GM23338 (cell line): ENCODE measurements around the gene HVCN1. TPM values are rescaled to one million over a fixed set of nuclear protein-coding genes. Genes with fewer than 3 reads are reported as not detected.

ENCODE experiments used
- ATAC-seq: fragments of 200-7000 bp; cut with Tn5 transposase; 3 replicates; pipeline ENCODE4 v1.9.1; 2020
- DNase-seq: peaks from one replicate; pipeline ENCODE4 v3.0.0-alpha.2; 2015; ENCODE audit warnings: low spot score
- H2AFZ ChIP-seq: fragments of 200-600 bp; sonication (generic); 2 replicates; pipeline ENCODE4 v1.8.0; 2016; ENCODE audit warnings: antibody characterized with exemption, mild to moderate bottlenecking, moderate library complexity
- H3F3A ChIP-seq: fragments of 200-600 bp; sonication (generic); replicated peaks from 2 replicates; pipeline ENCODE4 v1.8.0; 2017; ENCODE audit warnings: antibody characterized with exemption, mixed run types, low read depth
- H3K27ac ChIP-seq: fragments of 200-600 bp; sonication (generic); 2 replicates; pipeline ENCODE4 v1.6.1; 2016; ENCODE audit warnings: low read depth
- H3K27me3 ChIP-seq: fragments of 200-600 bp; sonication (generic); 2 replicates; pipeline ENCODE4 v1.8.0; 2016; ENCODE audit warnings: mild to moderate bottlenecking, mixed run types, moderate library complexity; ENCODE audit not compliant: insufficient read depth
- H3K36me3 ChIP-seq: fragments of 200-600 bp; sonication (generic); 2 replicates; pipeline ENCODE4 v1.8.0; 2016; ENCODE audit warnings: mild to moderate bottlenecking; ENCODE audit not compliant: insufficient read depth
- H3K4me1 ChIP-seq: fragments of 200-600 bp; sonication (generic); 2 replicates; pipeline ENCODE4 v1.8.0; 2016; ENCODE audit warnings: mild to moderate bottlenecking, moderate library complexity; ENCODE audit not compliant: insufficient read depth
- H3K4me2 ChIP-seq: fragments of 200-600 bp; sonication (generic); 2 replicates; pipeline ENCODE4 v1.7.1; 2017; ENCODE audit warnings: mixed run types
- H3K4me3 ChIP-seq: fragments of 200-600 bp; sonication (generic); 2 replicates; pipeline ENCODE4 v1.6.1; 2016; ENCODE audit warnings: mixed run types
- H3K79me2 ChIP-seq: fragments of 200-600 bp; sonication (generic); replicated peaks from 2 replicates; pipeline ENCODE4 v1.8.0; 2017; ENCODE audit warnings: mild to moderate bottlenecking; ENCODE audit not compliant: insufficient read depth
- H3K9me2 ChIP-seq: fragments of 200-600 bp; sonication (generic); 2 replicates; pipeline ENCODE4 v1.8.0; 2017; ENCODE audit not compliant: insufficient read depth
- H4K20me1 ChIP-seq: fragments of 200-600 bp; sonication (generic); replicated peaks from 2 replicates; pipeline ENCODE4 v1.8.0; 2017; ENCODE audit warnings: mild to moderate bottlenecking; ENCODE audit not compliant: insufficient read depth
- H3K27ac Mint-ChIP-seq: 2 replicates; pipeline ENCODE4 v1.8.0; 2020; ENCODE audit warnings: inconsistent platforms, mild to moderate bottlenecking, moderate library complexity, mixed read lengths
- H3K27me3 Mint-ChIP-seq: 3 replicates; pipeline ENCODE4 v1.8.0; 2022; ENCODE audit warnings: low read depth, mild to moderate bottlenecking, moderate library complexity, mixed read lengths, inconsistent platforms; ENCODE audit not compliant: insufficient read depth, poor library complexity
- H3K36me3 Mint-ChIP-seq: 3 replicates; pipeline ENCODE4 v1.8.0; 2021; ENCODE audit warnings: low read depth, mild to moderate bottlenecking, inconsistent platforms, moderate library complexity, mixed read lengths
- H3K4me1 Mint-ChIP-seq: 3 replicates; pipeline ENCODE4 v1.8.0; 2020; ENCODE audit warnings: mild to moderate bottlenecking, inconsistent platforms, mixed read lengths
- H3K4me3 Mint-ChIP-seq: 3 replicates; pipeline ENCODE4 v1.8.0; 2021; ENCODE audit warnings: moderate library complexity, mild to moderate bottlenecking, inconsistent platforms, mixed read lengths
- H3K9me3 Mint-ChIP-seq: 3 replicates; pipeline ENCODE4 v1.8.0; 2020; ENCODE audit warnings: moderate library complexity, mild to moderate bottlenecking, inconsistent platforms, mixed read lengths
- EZH2 ChIP-seq: fragments of 200-600 bp; sonication (generic); IDR thresholded peaks from one replicate; pipeline ENCODE4 v1.8.0; 2017; ENCODE audit warnings: antibody characterized with exemption, mild to moderate bottlenecking, low read depth; ENCODE audit not compliant: unreplicated experiment
- EZH2phosphoT487 ChIP-seq: fragments of 200-600 bp; sonication (generic); IDR thresholded peaks from one replicate; pipeline ENCODE4 v1.8.1; 2018; ENCODE audit warnings: antibody characterized with exemption; ENCODE audit not compliant: unreplicated experiment
- JUNB ChIP-seq: IDR thresholded peaks from one replicate; pipeline ENCODE4 v1.6.1; 2016; ENCODE audit warnings: antibody characterized with exemption; ENCODE audit not compliant: unreplicated experiment
- NANOG ChIP-seq: IDR thresholded peaks from 2 replicates; pipeline ENCODE4 v1.6.1; 2016; ENCODE audit warnings: antibody characterized with exemption, borderline replicate concordance
- POLR2AphosphoS5 ChIP-seq: IDR thresholded peaks from 2 replicates; pipeline ENCODE4 v1.6.1; 2016; ENCODE audit warnings: antibody characterized with exemption, low read depth
- STAT1 ChIP-seq: IDR thresholded peaks from one replicate; pipeline ENCODE4 v1.6.1; 2016; ENCODE audit warnings: antibody characterized with exemption; ENCODE audit not compliant: unreplicated experiment
- ZNF331 ChIP-seq: fragments of 250-450 bp; sonication (Bioruptor Pico); IDR thresholded peaks from 2 replicates; pipeline ENCODE4 v1.5.0; 2020; ENCODE audit warnings: low read depth, mild to moderate bottlenecking, moderate library complexity
- polyA plus RNA-seq: library from polyadenylated mRNA; unstranded; fragments of >200 nt; fragmentation: Nextera tagmentation; extraction: Ambion mirVana; gene quantifications from 2 replicates; pipeline ENCODE4 v1.2.1, GENCODE V29; 2016
- total RNA-seq: library from RNA; depleted of rRNA; stranded (reverse); fragments of >200 nt; shearing (Covaris generic); gene quantifications from 2 replicates; pipeline ENCODE4 v1.2.3, GENCODE V29; 2014
- TF ChIP-seq, protein P1 (sequence below): fragments of 250-450 bp; sonication (Bioruptor Pico); IDR thresholded peaks from 2 replicates; pipeline ENCODE4 v1.5.0; 2020; ENCODE audit warnings: mild to moderate bottlenecking, moderate library complexity
- TF ChIP-seq, protein P2 (sequence below), 2 experiments: fragments of 200-600 bp in 1 of 2; sonication (generic) in 1 of 2; conservative IDR thresholded peaks; 2 replicates each; pipeline versions ENCODE4 v1.5.1 to v1.6.1; 2016 to 2017; ENCODE audit warnings: antibody characterized with exemption in 2 of 2, low read depth in 2 of 2, mild to moderate bottlenecking in 2 of 2, moderate library complexity in 1 of 2

HVCN1 gene
- total and polyA plus RNA-seq, 2 experiments from 2014 or later, result 10.4 to 10.7 TPM

DNA sequence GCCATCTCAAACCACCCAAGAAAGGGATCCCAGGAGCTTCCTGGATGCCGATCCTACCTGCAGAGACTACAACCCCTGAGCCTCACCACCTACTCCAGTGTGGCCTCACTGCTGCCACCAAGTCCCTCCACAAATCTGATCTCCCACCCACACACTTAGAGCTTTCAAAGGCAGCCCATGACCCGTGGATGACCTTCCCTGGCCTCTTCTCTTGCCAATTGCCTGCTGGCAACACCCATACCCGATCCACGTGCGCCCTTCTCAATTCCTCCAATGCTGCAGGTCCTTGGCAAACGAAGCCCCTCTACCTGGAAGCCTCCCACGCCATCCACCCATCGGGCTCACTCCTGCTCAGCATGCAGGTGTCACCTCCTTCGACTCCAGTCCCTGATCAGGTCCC, 30.7 kb downstream of the HVCN1 start (continued):
- TF ChIP-seq, protein P1, sequence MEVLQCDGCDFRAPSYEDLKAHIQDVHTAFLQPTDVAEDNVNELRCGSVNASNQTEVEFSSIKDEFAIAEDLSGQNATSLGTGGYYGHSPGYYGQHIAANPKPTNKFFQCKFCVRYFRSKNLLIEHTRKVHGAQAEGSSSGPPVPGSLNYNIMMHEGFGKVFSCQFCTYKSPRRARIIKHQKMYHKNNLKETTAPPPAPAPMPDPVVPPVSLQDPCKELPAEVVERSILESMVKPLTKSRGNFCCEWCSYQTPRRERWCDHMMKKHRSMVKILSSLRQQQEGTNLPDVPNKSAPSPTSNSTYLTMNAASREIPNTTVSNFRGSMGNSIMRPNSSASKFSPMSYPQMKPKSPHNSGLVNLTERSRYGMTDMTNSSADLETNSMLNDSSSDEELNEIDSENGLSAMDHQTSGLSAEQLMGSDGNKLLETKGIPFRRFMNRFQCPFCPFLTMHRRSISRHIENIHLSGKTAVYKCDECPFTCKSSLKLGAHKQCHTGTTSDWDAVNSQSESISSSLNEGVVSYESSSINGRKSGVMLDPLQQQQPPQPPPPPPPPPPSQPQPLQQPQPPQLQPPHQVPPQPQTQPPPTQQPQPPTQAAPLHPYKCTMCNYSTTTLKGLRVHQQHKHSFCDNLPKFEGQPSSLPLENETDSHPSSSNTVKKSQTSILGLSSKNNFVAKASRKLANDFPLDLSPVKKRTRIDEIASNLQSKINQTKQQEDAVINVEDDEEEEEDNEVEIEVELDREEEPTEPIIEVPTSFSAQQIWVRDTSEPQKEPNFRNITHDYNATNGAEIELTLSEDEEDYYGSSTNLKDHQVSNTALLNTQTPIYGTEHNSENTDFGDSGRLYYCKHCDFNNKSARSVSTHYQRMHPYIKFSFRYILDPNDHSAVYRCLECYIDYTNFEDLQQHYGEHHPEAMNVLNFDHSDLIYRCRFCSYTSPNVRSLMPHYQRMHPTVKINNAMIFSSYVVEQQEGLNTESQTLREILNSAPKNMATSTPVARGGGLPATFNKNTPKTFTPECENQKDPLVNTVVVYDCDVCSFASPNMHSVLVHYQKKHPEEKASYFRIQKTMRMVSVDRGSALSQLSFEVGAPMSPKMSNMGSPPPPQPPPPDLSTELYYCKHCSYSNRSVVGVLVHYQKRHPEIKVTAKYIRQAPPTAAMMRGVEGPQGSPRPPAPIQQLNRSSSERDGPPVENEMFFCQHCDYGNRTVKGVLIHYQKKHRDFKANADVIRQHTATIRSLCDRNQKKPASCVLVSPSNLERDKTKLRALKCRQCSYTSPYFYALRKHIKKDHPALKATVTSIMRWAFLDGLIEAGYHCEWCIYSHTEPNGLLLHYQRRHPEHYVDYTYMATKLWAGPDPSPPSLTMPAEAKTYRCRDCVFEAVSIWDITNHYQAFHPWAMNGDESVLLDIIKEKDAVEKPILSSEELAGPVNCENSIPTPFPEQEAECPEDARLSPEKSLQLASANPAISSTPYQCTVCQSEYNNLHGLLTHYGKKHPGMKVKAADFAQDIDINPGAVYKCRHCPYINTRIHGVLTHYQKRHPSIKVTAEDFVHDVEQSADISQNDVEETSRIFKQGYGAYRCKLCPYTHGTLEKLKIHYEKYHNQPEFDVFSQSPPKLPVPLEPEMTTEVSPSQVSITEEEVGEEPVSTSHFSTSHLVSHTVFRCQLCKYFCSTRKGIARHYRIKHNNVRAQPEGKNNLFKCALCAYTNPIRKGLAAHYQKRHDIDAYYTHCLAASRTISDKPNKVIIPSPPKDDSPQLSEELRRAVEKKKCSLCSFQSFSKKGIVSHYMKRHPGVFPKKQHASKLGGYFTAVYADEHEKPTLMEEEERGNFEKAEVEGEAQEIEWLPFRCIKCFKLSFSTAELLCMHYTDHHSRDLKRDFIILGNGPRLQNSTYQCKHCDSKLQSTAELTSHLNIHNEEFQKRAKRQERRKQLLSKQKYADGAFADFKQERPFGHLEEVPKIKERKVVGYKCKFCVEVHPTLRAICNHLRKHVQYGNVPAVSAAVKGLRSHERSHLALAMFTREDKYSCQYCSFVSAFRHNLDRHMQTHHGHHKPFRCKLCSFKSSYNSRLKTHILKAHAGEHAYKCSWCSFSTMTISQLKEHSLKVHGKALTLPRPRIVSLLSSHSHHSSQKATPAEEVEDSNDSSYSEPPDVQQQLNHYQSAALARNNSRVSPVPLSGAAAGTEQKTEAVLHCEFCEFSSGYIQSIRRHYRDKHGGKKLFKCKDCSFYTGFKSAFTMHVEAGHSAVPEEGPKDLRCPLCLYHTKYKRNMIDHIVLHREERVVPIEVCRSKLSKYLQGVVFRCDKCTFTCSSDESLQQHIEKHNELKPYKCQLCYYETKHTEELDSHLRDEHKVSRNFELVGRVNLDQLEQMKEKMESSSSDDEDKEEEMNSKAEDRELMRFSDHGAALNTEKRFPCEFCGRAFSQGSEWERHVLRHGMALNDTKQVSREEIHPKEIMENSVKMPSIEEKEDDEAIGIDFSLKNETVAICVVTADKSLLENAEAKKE (CRISPR knock-in tag), result no peak
- no peak for TF ChIP-seq ZNF331
- no peak for TF ChIP-seq POLR2AphosphoS5
- TF ChIP-seq, protein P2, sequence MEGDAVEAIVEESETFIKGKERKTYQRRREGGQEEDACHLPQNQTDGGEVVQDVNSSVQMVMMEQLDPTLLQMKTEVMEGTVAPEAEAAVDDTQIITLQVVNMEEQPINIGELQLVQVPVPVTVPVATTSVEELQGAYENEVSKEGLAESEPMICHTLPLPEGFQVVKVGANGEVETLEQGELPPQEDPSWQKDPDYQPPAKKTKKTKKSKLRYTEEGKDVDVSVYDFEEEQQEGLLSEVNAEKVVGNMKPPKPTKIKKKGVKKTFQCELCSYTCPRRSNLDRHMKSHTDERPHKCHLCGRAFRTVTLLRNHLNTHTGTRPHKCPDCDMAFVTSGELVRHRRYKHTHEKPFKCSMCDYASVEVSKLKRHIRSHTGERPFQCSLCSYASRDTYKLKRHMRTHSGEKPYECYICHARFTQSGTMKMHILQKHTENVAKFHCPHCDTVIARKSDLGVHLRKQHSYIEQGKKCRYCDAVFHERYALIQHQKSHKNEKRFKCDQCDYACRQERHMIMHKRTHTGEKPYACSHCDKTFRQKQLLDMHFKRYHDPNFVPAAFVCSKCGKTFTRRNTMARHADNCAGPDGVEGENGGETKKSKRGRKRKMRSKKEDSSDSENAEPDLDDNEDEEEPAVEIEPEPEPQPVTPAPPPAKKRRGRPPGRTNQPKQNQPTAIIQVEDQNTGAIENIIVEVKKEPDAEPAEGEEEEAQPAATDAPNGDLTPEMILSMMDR (conservative IDR thresholded peaks at IDR 0.05; ENCODE audit: low read depth in 2 of 2), result no peak
- TF ChIP-seq STAT1, result no peak
- no peak for TF ChIP-seq EZH2phosphoT487

DNA sequence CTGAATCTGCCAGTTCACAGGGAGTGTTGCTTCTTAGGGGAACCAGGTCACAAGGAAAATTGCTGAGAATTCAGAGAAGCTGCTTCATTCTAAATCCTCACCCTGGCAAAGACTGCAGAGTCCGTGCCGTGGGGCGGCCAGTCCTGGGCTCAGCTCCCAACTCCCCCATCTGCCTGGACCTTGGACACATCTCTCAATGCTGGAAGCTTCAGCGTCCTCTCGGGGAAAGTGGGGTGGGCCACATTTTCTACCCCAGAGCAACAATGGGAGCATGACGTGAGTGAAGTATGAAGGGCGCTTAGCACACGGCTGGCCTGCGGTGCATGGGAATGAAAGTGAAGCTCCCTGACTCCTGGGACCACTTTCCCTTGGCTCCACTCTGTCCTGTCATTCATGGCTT, 31.2 kb downstream of the HVCN1 start:
- Histone ChIP-seq H3K4me3 (no peak overlapping the region), H3K4me1 (peaks cover 5% of the 10 kb centered on the region; the same call in 1 of the 2 replicates), H3K79me2 (no peaks in the 10 kb centered on the region), H3F3A (no peaks in the 10 kb centered on the region), H3K27me3 (no peaks in the 10 kb centered on the region), H3K36me3 (no peaks in the 10 kb centered on the region), H3K27ac (no peak overlapping the region), H4K20me1 (no peaks in the 10 kb centered on the region), H3K4me2 (no peak overlapping the region), H3K9me2 (no peaks in the 10 kb centered on the region), H2AFZ (no peak overlapping the region)
- Mint-ChIP-seq H3K4me1 (peaks cover 25% of the 10 kb centered on the region), H3K36me3 (no peaks in the 10 kb centered on the region; the same call in 2 of the 3 replicates), H3K27me3 (no peaks in the 10 kb centered on the region), H3K9me3 (no peaks in the 10 kb centered on the region), H3K4me3 (no peak overlapping the region), H3K27ac (no peak overlapping the region)
- TF ChIP-seq EZH2 (no peak), NANOG (no peak), POLR2AphosphoS5 (no peak), JUNB (no peak)
- ATAC-seq (no peak), DNase-seq (no peak)
